Measurements from ENCODE around the gene U2SURP.
"Not testable (repeated sequence)": the region's sequence is repeated elsewhere in the genome, so short reads cannot be mapped to it uniquely, and the experiment has no call there.

The U2SURP gene

DNA sequence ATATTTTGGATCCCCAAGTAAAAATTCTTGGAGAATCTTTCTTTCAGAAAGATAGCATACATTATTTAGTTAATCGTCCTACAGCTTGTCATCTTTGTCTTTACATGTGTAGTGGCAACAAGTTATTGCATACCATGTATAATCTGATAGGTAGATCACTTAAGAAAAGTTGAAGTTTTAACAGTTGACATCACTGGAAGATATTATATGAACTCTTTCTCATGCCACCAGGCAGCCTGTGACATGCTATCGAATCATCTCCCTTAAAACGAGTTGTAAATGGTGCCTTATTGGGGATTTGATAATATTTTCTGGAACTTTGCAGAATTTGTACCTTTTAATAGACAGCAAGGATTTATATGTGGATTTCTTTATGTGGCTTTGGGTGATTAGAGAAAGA is 8.7 kb downstream of the U2SURP start:
- peaks cover 4% of the 10 kb centered on the region for H3K36me3 ChIP-seq (ENCODE audit: control insufficient read depth, insufficient read depth, low read length)
- H3K27me3 ChIP-seq (ENCODE audit: control insufficient read depth, insufficient read depth, low read length, poor library complexity, severe bottlenecking) = no peaks in the 10 kb centered on the region
- H3K27ac ChIP-seq (ENCODE audit: insufficient read depth, low read depth, low read length, poor library complexity, severe bottlenecking) = no peak overlapping the region
- H3K9me3 ChIP-seq (ENCODE audit: control insufficient read depth, low read length) = no peaks in the 10 kb centered on the region
- no peak overlapping the region for H3K4me3 ChIP-seq (ENCODE audit: insufficient read depth, low read depth, low read length)
- 91 to 98% methylated on average over 3 of the region's 3 CpGs for WGBS, 2 experiments
- H3K4me1 ChIP-seq (ENCODE audit: control insufficient read depth, insufficient read depth, low read length) = no peaks in the 10 kb centered on the region

DNA sequence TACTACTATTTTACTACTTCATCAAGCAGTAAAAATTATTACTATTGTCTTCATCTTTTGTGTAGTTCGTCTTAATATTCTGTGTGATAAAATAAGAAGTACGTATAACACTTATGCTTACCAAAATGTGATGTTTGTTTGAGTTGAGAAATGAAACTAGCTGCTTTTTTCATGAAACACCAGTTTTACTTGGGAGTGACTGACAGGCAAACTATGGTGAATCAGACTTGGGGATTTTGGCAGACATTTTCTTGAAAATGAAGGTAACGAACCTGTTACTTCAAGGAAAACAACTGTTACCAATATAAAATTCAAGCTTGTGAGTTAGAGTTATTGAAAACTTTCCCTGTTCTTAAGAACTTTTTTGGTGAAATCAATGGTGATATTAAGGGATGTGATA is 10.3 kb downstream of the U2SURP start:
- no peak overlapping the region for H3K4me3 ChIP-seq (ENCODE audit: insufficient read depth, low read depth, low read length)
- no peaks in the 10 kb centered on the region for H3K27me3 ChIP-seq (ENCODE audit: control insufficient read depth, insufficient read depth, low read length, poor library complexity, severe bottlenecking)
- no peak overlapping the region for H3K27ac ChIP-seq (ENCODE audit: insufficient read depth, low read depth, low read length, poor library complexity, severe bottlenecking)
- 100% methylated on average over 3 of the region's 3 CpGs for WGBS, 2 experiments
- H3K36me3 ChIP-seq (ENCODE audit: control insufficient read depth, insufficient read depth, low read length) = peaks cover 4% of the 10 kb centered on the region
- no peaks in the 10 kb centered on the region for H3K4me1 ChIP-seq (ENCODE audit: control insufficient read depth, insufficient read depth, low read length)
- H3K9me3 ChIP-seq (ENCODE audit: control insufficient read depth, low read length) = no peaks in the 10 kb centered on the region

DNA sequence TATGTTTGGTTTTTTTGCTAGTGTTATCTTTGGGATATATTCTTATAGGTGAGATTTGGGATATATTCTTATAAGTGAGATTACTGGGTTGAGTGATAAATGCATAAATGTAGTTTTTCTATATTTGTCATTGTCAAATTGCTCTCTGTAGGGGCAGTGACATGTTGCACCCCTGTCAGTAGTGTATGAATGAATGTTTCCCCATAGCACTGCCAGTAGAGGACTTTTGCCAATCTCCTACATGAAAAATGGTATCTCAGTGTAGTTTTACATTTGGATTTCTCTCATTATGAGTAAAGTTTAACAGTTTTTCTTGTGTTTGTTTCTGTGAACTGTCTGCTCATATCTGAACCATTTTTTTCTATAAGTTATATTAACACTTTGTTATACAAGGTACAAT is 13.6 kb downstream of the U2SURP start:
- no peaks in the 10 kb centered on the region for H3K9me3 ChIP-seq (ENCODE audit: control insufficient read depth, low read length)
- peaks cover 25% of the 10 kb centered on the region for H3K36me3 ChIP-seq (ENCODE audit: control insufficient read depth, insufficient read depth, low read length)
- no peak overlapping the region for H3K27ac ChIP-seq (ENCODE audit: insufficient read depth, low read depth, low read length, poor library complexity, severe bottlenecking)
- H3K4me3 ChIP-seq (ENCODE audit: insufficient read depth, low read depth, low read length) = no peak overlapping the region
- no peaks in the 10 kb centered on the region for H3K4me1 ChIP-seq (ENCODE audit: control insufficient read depth, insufficient read depth, low read length)
- no peaks in the 10 kb centered on the region for H3K27me3 ChIP-seq (ENCODE audit: control insufficient read depth, insufficient read depth, low read length, poor library complexity, severe bottlenecking)

DNA sequence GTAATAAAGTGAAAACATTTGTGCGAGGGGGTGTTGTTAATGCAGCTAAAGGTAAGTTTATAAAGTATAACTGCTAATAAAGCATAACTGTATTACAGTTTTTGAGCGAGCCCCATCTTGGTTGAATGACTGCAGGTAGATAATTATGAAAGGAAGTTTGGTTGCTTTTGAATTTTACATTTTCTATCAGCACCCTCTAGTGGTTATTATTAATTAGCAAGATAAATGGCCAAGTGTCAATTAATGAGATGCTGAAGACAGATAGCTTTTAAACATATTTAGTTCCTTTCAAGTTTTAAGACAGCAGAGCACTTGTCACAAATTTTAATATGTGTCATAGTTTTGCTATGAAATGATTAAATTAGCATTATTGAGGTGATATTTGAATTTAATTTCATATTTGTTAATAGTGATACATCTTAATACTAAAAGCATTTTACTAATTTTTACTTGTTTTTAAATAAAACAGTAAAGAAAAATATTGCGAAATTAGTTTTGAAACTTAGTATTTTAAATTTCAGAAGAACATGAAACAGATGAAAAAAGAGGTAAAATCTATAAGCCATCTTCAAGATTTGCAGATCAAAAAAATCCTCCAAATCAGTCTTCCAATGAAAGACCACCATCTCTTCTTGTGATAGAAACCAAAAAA is 15.1 kb downstream of the U2SURP start:
- Histone ChIP-seq H3K4me3 (ENCODE audit: insufficient read depth, low read depth, low read length) (no peak overlapping the region), H3K27ac (ENCODE audit: insufficient read depth, low read depth, low read length, poor library complexity, severe bottlenecking) (no peak overlapping the region), H3K9me3 (ENCODE audit: control insufficient read depth, low read length) (no peaks in the 10 kb centered on the region), H3K36me3 (ENCODE audit: control insufficient read depth, insufficient read depth, low read length) (peaks cover 34% of the 10 kb centered on the region), H3K27me3 (ENCODE audit: control insufficient read depth, insufficient read depth, low read length, poor library complexity, severe bottlenecking) (no peaks in the 10 kb centered on the region), H3K4me1 (ENCODE audit: control insufficient read depth, insufficient read depth, low read length) (no peaks in the 10 kb centered on the region)
- WGBS, 2 experiments = 87 to 100% methylated on average over 1 to 2 of the region's 3 CpGs

DNA sequence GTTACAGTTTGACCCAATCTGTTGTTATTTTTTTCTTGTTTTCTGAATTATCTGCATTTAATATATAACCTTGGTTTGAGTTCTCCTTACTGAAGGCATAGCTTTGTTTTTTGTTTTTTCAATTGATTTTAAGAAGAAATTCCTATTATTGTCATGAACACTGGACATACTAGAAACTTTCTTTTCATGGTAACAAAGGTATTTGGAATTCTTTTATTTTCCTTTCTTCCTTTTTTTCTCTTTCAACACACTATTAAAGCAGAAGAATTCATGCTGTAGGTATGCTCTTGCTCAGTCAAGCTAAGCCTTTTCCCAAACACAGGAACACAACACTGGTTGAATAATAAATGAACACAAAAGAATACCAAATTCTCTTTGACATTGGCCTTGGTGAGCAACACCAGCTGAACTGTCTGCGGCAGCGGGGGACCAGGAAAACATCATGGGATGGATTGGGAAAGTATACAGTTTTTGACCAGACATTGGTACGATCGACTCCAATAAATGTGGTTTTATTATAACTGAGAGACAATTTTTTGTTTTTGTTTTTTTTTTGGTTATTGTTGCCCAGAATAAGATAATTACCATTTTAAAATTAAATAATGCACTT is 23.1 kb downstream of the U2SURP start:
- Histone ChIP-seq H3K4me1 (ENCODE audit: control insufficient read depth, insufficient read depth, low read length) (no peaks in the 10 kb centered on the region), H3K27ac (ENCODE audit: insufficient read depth, low read depth, low read length, poor library complexity, severe bottlenecking) (no peak overlapping the region), H3K4me3 (ENCODE audit: insufficient read depth, low read depth, low read length) (no peak overlapping the region), H3K27me3 (ENCODE audit: control insufficient read depth, insufficient read depth, low read length, poor library complexity, severe bottlenecking) (no peaks in the 10 kb centered on the region), H3K9me3 (ENCODE audit: control insufficient read depth, low read length) (no peaks in the 10 kb centered on the region), H3K36me3 (ENCODE audit: control insufficient read depth, insufficient read depth, low read length) (peaks cover 27% of the 10 kb centered on the region)
- 97 to 100% methylated on average over 4 of the region's 4 CpGs for WGBS, 2 experiments

DNA sequence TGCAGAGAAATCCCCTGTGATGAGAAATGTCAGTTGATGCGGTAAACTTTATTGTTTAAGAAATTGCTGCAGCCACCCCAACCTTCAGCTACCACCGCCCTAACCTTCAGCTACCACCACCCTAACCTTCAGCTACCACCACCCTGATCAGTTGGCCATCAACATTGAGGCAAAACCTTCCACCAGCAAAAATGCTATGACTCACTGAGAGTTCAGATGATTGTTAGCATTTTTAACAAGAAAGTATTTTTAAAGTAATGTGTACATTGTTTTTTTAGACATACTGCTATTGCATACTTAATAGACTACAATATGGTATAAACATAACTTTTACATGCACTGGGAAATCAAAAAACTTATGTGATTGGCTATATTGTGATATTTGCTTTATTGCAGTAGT is 30.0 kb downstream of the U2SURP start:
- Histone ChIP-seq H3K36me3 (ENCODE audit: control insufficient read depth, insufficient read depth, low read length) (peaks cover 33% of the 10 kb centered on the region), H3K27ac (ENCODE audit: insufficient read depth, low read depth, low read length, poor library complexity, severe bottlenecking) (no peak overlapping the region), H3K27me3 (ENCODE audit: control insufficient read depth, insufficient read depth, low read length, poor library complexity, severe bottlenecking) (no peaks in the 10 kb centered on the region), H3K9me3 (ENCODE audit: control insufficient read depth, low read length) (no peaks in the 10 kb centered on the region), H3K4me1 (ENCODE audit: control insufficient read depth, insufficient read depth, low read length) (no peaks in the 10 kb centered on the region), H3K4me3 (ENCODE audit: insufficient read depth, low read depth, low read length) (no peak overlapping the region)
- WGBS, 2 experiments = 69 to 81% methylated on average over 2 of the region's 2 CpGs

DNA sequence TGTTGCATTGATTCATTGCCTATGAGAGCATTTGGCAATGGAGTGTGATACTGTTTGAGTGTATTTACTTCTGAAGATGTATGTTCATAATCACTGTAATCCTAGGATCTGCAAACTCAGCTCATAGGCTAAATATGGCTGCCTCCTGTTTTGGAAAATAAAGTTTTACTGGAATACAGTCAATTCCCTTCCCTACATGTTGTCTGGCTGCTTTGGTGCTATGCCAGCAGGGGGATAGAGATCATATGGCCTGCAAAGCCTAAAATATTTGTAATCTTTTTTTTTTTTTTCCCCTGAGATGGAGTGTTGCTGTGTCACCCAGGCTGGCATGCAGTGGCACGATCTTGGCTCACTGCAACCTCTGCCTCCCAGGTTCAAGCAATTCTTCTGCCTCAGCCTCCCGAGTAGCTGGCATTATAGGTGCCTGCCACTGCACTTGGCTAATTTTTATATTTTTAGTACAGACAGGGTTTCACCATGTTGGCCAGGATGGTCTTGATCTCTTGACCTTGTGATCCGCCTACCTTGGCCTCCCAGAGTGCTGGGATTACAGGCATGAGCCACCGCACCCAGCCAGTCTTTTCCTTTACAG is 30.5 kb downstream of the U2SURP start:
- not testable (repeated sequence) for H3K9me3 ChIP-seq (ENCODE audit: control insufficient read depth, low read length); H3K27ac ChIP-seq (ENCODE audit: insufficient read depth, low read depth, low read length, poor library complexity, severe bottlenecking); H3K4me1 ChIP-seq (ENCODE audit: control insufficient read depth, insufficient read depth, low read length); H3K4me3 ChIP-seq (ENCODE audit: insufficient read depth, low read depth, low read length); H3K27me3 ChIP-seq (ENCODE audit: control insufficient read depth, insufficient read depth, low read length, poor library complexity, severe bottlenecking)
- H3K36me3 ChIP-seq (ENCODE audit: control insufficient read depth, insufficient read depth, low read length) = peaks cover 33% of the 10 kb centered on the region
- 93 to 96% methylated on average over 4 of the region's 4 CpGs for WGBS, 2 experiments

DNA sequence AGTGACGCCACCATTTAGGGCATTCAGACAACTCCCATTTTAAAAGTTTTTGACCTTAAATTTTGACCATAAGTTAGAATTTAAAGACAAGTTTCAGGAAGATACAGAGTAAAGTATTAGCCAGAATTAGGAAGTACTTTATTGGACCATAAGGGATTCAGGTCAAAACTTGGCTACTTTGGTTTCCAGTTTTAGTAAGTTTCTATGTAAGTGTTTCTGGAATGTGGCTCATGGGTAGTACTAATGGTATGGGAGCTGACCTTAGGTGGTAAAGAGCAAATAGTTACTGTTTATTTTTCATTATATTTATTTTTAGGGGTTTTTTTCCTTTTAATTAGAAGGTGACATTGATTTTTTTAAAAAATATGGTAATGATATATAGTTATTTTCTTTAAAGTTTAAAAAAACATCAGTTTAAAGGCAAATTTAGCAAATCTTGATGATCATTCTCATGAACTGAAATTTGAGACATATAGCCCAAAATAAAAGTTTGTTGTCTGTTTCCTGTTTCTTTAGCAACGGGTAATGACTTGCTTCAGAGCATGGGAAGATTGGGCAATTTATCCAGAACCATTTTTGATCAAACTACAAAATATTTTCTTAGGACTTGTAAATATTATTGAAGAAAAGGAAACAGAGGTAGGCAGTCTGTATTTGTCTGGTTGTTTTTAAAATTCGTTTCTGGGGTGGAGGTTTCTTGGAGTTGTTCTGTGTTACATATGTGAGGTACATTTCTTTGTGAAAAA is 34.3 kb downstream of the U2SURP start:
- Histone ChIP-seq H3K4me3 (ENCODE audit: insufficient read depth, low read depth, low read length) (no peak overlapping the region), H3K27me3 (ENCODE audit: control insufficient read depth, insufficient read depth, low read length, poor library complexity, severe bottlenecking) (no peaks in the 10 kb centered on the region), H3K27ac (ENCODE audit: insufficient read depth, low read depth, low read length, poor library complexity, severe bottlenecking) (no peak overlapping the region), H3K4me1 (ENCODE audit: control insufficient read depth, insufficient read depth, low read length) (no peaks in the 10 kb centered on the region), H3K36me3 (ENCODE audit: control insufficient read depth, insufficient read depth, low read length) (peaks cover 11% of the 10 kb centered on the region), H3K9me3 (ENCODE audit: control insufficient read depth, low read length) (no peaks in the 10 kb centered on the region)
- 97% methylated on average over 2 to 3 of the region's 3 CpGs for WGBS, 2 experiments

DNA sequence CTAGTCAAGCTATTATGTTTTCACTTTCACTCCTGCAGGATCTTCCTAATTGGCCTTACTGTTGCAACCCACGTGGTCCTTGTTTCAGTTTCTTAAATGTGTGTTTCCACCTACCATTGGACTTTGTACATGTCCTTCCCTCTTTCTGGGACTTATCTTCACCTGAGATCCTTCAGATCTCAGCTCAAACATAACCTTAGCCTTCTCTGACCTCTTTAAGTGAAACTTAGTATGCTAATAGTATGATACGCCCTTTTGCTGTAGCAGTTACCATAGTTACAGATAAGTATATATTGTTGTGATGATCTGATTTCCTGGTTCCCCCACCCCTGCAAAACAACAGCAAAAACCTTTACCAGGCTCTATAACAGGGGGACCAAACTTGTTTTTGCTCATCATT is 35.2 kb downstream of the U2SURP start:
- Histone ChIP-seq H3K4me1 (ENCODE audit: control insufficient read depth, insufficient read depth, low read length) (no peaks in the 10 kb centered on the region), H3K9me3 (ENCODE audit: control insufficient read depth, low read length) (no peaks in the 10 kb centered on the region), H3K27me3 (ENCODE audit: control insufficient read depth, insufficient read depth, low read length, poor library complexity, severe bottlenecking) (no peaks in the 10 kb centered on the region), H3K27ac (ENCODE audit: insufficient read depth, low read depth, low read length, poor library complexity, severe bottlenecking) (no peak overlapping the region), H3K36me3 (ENCODE audit: control insufficient read depth, insufficient read depth, low read length) (peaks cover 7% of the 10 kb centered on the region), H3K4me3 (ENCODE audit: insufficient read depth, low read depth, low read length) (no peak overlapping the region)
- 92 to 96% methylated on average over 1 of the region's 2 CpGs for WGBS, 2 experiments

DNA sequence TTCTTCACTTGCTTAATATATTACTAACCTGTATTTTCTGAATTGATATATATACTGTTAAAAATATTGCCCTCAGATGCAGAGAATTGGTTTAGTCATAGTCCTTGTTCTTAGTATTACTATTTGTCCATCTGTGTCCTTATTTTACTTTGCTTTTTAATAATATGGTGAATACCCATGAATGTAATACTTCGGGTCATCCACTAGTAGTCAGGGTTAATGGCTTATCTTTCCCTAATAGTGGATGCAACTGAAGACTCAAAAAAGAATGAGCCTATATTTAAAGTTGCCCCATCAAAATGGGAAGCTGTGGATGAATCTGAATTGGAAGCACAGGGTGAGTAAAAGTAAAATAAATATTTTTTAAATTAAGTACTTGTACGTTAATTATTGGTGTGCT is 36.5 kb downstream of the U2SURP start:
- Histone ChIP-seq H3K4me3 (ENCODE audit: insufficient read depth, low read depth, low read length) (no peak overlapping the region), H3K4me1 (ENCODE audit: control insufficient read depth, insufficient read depth, low read length) (no peaks in the 10 kb centered on the region), H3K27me3 (ENCODE audit: control insufficient read depth, insufficient read depth, low read length, poor library complexity, severe bottlenecking) (no peaks in the 10 kb centered on the region), H3K27ac (ENCODE audit: insufficient read depth, low read depth, low read length, poor library complexity, severe bottlenecking) (no peak overlapping the region), H3K9me3 (ENCODE audit: control insufficient read depth, low read length) (no peaks in the 10 kb centered on the region), H3K36me3 (ENCODE audit: control insufficient read depth, insufficient read depth, low read length) (peaks cover 7% of the 10 kb centered on the region)
- WGBS, 2 experiments = 60 to 95% methylated on average over 1 to 2 of the region's 2 CpGs

Measured in ectodermal cell (in vitro differentiated cells).